ENCODE results near the gene CD6.

Gene CD6

DNA sequence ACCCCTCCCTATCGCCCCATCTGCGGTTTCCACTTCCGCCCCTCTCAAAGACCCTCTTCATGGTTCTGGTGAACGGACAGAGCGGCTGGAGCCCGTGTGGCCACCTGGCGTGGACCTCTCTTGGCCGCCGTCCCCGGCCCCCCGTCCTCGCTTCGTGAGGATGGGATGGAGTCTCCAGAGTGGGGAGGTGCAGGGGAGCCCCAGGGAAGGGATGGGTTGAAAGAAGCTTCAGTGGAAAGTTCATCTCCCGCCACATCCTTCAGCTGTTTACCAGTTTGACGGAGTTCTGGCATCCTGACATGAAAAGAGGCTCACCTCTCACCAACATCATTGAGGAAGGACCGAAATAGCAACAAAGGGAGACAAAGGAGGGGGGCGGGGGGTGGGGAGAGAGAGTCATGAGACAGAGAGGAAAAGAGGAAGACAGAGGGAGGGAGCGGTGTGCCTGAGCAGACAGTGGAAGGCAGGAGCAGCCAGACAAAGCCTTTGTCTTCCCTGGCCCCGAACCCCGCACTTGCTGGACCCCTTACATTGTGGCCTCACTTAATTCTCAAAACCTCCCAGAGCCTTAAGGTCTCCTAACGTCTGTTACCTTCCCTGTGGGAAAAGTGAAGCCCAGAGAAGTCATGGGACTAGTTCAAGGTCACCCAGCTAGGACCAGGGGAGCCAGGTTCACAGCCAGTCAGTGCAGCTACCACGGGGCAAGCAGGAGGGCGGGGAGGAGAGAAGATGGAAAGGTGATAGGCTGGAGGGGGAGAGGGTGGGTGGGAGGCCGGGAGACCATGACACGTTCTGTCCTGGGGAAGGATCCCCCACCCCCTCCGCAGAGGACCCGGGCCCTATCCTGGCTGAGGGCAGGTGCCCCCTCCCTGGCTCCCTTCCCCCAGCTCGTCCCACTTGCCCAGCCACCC lies 54.9 kb downstream of the CD6 start:
- no peak for DNase-seq (ENCODE audit: low read depth in 3 of 3)

- no peak for DNase-seq (ENCODE audit: low read depth in 3 of 3)
Observed at GRCh38 chr11:61027141-61027840, 55.8 kb downstream of the CD6 start.

DNA sequence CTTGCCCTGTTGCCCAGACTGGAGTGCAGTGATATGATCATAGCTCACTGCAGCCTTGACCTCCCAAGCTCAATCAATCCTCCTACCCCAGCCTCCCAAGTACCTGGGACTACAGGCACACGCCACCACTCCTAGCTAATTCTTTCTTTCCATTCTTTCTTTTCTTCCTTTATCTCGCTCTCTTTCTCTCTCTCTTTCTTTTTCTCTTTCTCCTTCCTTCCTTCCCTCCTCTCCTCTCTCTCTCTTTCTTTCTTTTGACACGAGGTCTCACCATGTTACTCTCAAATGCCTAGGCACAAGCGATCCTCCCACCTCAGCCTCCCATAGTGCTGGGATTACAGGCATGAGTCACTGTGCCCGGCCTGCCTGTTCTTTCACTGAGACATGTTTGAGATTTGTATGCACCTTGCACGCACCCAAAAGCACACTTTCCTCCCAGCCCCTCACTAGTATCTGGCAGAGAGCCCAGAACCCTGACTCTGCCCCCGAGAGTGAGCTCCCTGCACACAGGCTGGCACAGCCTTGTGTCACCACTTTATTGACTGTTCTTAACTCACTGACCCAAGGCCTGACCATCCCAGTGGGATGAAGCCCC lies 56.8 kb downstream of the CD6 start:
- peak; percentile 62 to 79 (median 70) for DNase-seq (ENCODE audit: low read depth in 3 of 3)

DNA sequence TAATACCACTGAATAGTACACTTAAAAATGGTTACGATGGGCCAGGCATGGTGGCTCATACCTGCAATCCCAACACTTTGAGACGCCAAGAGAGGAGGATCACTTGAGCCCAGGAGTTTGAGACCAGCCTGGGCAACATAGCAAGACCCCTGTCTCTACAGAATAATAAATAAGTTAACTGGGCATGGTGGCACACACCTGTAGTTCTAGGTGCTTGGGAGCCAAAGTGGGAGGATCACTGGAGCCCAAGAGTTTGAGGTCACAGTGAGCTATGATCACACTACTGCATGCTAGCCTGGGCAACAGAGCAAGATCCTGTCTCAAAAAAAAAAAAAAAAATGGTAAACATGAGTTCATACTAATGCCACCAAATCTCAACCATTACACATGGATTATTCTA lies 61.3 kb downstream of the CD6 start:
- no peak for DNase-seq (ENCODE audit: low read depth in 3 of 3)

- DNase-seq (ENCODE audit: low read depth in 3 of 3), result no peak
Observed at GRCh38 chr11:61033417-61033816, 61.9 kb downstream of the CD6 start.

GRCh38 chr11:61034111-61034510 lies 62.6 kb downstream of the CD6 start:
- DNase-seq (ENCODE audit: low read depth in 3 of 3), result no peak

GRCh38 chr11:61034704-61035525 lies 63.4 kb downstream of the CD6 start:
- no peak for DNase-seq (ENCODE audit: low read depth in 3 of 3)

GRCh38 chr11:61035526-61035835 lies 64.0 kb downstream of the CD6 start:
- DNase-seq (ENCODE audit: low read depth in 3 of 3), result no peak

GRCh38 chr11:61037441-61038093 lies 66.1 kb downstream of the CD6 start:
- DNase-seq (ENCODE audit: low read depth in 3 of 3), result no peak

DNA sequence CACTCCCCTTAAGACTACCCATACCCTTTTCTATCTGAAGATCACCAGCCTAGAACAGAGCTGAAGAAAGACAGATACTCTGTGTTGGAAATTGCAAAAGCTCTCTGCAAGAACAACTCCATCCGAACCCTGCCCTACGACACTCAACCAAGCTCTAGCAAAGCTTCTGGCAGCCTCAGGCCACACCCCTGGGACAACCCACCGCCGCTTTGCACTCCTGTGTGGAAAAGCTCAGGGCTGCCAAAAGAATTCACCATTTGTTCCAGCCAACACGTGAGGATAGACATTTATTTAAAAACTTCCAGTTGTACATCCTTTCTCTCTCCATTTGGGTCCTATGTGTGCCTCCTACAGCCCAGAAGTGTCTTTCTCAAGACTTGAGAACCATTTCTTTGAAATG lies 68.4 kb downstream of the CD6 start:
- DNase-seq (ENCODE audit: low read depth in 3 of 3), result no peak

DNA sequence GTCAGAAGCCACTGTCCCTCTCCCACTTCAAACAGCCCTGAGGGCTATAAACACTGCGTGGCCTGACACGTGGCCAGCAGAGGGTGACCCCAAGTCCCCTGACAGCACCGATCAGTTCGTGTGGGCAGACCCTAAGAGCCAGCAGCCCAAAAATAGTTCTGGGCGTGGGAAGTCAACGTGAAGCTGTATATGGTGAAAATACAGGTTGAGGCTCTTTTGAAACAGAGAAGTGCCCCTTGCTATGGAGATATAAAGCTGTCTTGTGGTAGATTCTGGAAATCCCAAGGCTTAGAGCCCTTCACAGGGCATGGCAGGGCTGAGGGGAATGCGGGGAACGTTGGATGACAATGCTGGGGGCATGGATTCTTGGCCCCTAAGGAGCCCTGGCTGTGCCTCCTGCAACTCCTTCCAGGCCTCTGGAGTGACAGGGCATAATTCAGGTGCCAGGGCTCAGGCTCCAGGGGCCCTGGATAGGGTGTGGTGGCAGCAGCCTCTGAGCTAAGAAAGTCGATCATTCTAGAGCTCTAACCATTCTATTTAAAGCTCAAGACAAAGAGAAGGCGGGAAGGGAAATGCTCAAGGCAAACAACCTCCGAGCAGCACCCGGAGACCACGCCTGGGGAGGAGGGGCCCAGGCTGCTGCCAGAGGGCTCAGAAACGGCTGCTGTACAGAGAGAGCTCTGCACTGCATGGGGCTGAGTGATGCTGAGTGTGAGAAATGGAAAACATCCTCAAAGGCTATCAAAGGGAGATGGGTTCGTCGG lies 70.5 kb downstream of the CD6 start:
- DNase-seq (ENCODE audit: low read depth in 3 of 3), result peak; percentile 62 to 78 (median 69)

GRCh38 chr11:61042537-61042936 lies 71.1 kb downstream of the CD6 start:
- no peak for DNase-seq (ENCODE audit: low read depth in 3 of 3)

- DNase-seq (ENCODE audit: low read depth in 3 of 3), result no peak
Observed at GRCh38 chr11:61042961-61043540, 71.6 kb downstream of the CD6 start.

- no peak for DNase-seq (ENCODE audit: low read depth in 3 of 3)
Observed at GRCh38 chr11:61045271-61045670, 73.8 kb downstream of the CD6 start.

DNA sequence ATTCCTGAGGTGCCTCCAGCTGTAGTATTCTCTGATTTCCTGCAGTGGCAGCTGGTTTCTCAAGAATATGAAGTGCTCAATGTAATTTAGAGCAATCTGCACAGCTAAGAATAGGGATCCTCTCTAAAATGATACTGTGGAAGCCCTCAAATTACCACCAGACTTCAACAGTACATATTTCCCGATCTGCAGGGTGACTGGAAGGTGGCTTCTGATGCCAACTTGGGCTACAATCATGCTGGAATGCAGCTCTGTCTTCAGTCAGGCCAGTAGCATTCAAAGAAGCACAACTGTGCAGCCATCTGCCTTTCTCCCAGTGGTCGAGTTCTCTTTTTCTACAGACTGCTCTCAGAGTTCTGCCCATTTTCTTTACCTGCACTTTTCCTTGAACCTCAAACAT lies 75.4 kb downstream of the CD6 start:
- DNase-seq (ENCODE audit: low read depth in 3 of 3), result no peak

GRCh38 chr11:61048368-61049062 lies 77.0 kb downstream of the CD6 start:
- DNase-seq (ENCODE audit: low read depth in 3 of 3), result no peak

- no peak for DNase-seq (ENCODE audit: low read depth in 3 of 3)
Observed at GRCh38 chr11:61049063-61049377, 77.5 kb downstream of the CD6 start.

DNA sequence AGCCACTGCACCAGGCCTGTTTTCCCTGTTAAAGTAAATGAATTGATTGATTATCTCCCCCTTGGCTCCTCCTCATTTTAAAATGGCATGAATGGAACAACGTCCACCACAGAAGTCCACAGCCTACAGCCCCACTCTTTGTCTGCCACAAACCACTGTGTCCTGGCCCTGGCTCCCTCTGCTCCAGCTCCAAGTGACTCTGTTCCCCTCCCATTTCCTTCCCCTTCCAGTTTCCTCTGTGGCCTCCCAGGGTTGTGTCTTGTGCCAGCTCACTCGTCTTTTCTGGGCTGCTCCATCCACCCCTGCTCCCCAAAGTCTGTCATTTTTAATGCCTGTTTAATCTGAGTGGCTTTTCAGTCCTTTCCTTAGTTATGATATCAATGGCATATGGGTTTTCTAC lies 78.4 kb downstream of the CD6 start:
- no peak for DNase-seq (ENCODE audit: low read depth in 3 of 3)

GRCh38 chr11:61052182-61052972 lies 80.9 kb downstream of the CD6 start:
- DNase-seq (ENCODE audit: low read depth in 3 of 3), result no peak
